Loucy (cell line): ENCODE results near the gene NPEPL1.

Experiments
- EZH2phosphoT487 ChIP-seq: fragments of 200-600 bp; IDR thresholded peaks from 2 replicates; pipeline ENCODE4 v1.6.1; 2018; ENCODE audit warnings: antibody characterized with exemption, mild to moderate bottlenecking, moderate library complexity, borderline replicate concordance
- TF ChIP-seq, protein P1 (sequence below): fragments of 200-600 bp; sonication (generic); conservative IDR thresholded peaks from 2 replicates; pipeline ENCODE4 v1.5.1; 2014; ENCODE audit warnings: mild to moderate bottlenecking, antibody characterized with exemption, low read length

DNA sequence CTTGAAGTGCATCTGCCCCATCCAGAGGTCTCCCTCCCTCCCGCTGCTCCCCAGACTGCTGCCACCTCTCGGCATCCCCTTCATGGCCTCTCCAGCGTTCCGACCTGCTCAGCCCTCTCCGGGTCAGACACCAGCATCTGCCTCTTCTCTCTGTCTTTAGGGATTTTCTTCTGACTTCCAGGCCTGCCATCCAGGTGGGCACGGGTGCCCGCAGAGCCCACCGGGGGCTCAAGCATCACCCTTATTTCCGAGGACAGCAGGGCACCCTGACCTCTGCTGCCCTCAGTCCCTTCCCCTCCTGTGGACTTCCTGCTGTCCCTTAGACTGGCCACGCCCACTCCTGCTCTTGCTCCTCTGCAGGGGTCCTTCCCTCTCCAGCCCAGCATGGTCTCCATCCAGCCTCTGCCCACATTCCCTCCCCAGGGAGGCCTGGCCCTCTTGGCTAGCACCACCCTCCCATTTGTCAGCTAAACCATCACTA is 3.3 kb downstream of the NPEPL1 start:
- TF ChIP-seq, protein P1, sequence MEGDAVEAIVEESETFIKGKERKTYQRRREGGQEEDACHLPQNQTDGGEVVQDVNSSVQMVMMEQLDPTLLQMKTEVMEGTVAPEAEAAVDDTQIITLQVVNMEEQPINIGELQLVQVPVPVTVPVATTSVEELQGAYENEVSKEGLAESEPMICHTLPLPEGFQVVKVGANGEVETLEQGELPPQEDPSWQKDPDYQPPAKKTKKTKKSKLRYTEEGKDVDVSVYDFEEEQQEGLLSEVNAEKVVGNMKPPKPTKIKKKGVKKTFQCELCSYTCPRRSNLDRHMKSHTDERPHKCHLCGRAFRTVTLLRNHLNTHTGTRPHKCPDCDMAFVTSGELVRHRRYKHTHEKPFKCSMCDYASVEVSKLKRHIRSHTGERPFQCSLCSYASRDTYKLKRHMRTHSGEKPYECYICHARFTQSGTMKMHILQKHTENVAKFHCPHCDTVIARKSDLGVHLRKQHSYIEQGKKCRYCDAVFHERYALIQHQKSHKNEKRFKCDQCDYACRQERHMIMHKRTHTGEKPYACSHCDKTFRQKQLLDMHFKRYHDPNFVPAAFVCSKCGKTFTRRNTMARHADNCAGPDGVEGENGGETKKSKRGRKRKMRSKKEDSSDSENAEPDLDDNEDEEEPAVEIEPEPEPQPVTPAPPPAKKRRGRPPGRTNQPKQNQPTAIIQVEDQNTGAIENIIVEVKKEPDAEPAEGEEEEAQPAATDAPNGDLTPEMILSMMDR, result no peak
- no peak for TF ChIP-seq EZH2phosphoT487
